ENCODE measurements around the gene EFNA1. TPM values are rescaled to one million over a fixed set of nuclear protein-coding genes. Genes with fewer than 3 reads are reported as not detected.

EFNA1 gene
- total RNA-seq, 2 experiments from 2014 or later: not detected

DNA sequence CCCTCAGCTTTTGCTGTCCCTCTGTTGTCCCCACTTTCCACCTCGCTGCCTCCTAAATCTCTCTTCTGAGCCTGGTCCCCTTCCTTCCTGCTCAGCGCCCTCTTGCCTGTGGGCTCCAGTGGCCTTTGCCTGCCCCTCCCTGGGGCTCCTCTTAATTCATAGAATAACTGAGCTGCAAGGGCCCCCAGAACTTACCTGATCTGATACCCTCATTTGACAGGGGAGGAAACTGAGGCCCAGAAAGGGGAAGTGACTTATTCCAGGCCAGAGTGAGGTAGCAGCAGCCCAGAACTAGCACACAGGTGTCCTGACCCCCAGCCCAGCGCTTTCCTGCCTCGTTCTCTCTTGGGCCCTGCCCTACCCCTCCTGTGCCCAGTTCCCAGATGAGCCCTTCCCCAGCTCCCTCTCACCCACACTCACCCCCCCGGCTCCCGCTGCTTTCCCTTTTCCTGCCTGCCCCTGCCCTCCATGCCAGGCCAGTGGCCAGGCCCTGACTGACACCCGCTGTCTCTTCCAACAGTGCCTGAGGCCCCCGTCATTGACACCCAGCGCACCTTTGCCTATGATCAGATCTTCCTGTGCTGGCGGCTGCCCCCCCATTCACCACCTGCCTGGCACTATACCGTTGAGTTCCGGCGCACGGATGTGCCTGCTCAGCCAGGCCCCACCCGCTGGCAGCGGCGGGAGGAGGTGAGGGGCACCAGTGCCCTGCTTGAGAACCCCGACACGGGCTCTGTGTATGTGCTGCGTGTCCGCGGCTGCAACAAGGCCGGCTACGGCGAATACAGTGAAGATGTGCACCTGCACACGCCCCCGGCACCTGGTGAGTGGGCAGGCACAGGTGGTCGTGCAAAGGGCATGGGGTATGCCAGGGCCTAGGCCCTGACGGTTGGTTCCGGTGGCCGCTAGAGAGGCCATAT, 51.7 kb downstream of the EFNA1 start:
- Histone ChIP-seq H3K9me3 (ENCODE audit: low read length) (no peaks in the 10 kb centered on the region), H3K36me3 (ENCODE audit: insufficient read depth, low read length) (no peaks in the 10 kb centered on the region), H4K20me1 (ENCODE audit: insufficient read depth, low read length) (no peaks in the 10 kb centered on the region), H3K27ac (ENCODE audit: low read depth, low read length, poor library complexity, severe bottlenecking) (no peak overlapping the region), H3K4me1 (ENCODE audit: insufficient read depth, low read length, poor library complexity, severe bottlenecking) (peaks cover 15% of the 10 kb centered on the region), H3K79me2 (ENCODE audit: insufficient read depth, low read depth, low read length) (no peaks in the 10 kb centered on the region), H3K9me2 (ENCODE audit: insufficient read depth, low read length) (no peaks in the 10 kb centered on the region), H2AFZ (ENCODE audit: low read length) (no peak overlapping the region), H3K4me3 (ENCODE audit: low read depth, low read length, poor library complexity, severe bottlenecking) (no peak overlapping the region), H3K4me2 (ENCODE audit: low read length) (no peak overlapping the region)
- intact Hi-C loops (cut with micrococcal nuclease; ENCODE audit: unreplicated experiment): loop anchor here (5.0 kb wide), 1 partner anchor 143 kb away; the partner anchor contains the start of gene RUSC1
- POLR2A ChIA-PET: interaction anchor here (1.2 kb wide), 1 partner anchor 22 kb away, joined by 3 read pairs; no protein-coding TSS in a partner anchor
- CTCF ChIA-PET (ENCODE audit: unreplicated experiment): no interaction called here
- no peak for TF ChIP-seq EZH2phosphoT487 (IDR thresholded peaks at IDR 0.05; ENCODE audit: borderline replicate concordance, low read depth, low read length)
- TF ChIP-seq, protein P1, sequence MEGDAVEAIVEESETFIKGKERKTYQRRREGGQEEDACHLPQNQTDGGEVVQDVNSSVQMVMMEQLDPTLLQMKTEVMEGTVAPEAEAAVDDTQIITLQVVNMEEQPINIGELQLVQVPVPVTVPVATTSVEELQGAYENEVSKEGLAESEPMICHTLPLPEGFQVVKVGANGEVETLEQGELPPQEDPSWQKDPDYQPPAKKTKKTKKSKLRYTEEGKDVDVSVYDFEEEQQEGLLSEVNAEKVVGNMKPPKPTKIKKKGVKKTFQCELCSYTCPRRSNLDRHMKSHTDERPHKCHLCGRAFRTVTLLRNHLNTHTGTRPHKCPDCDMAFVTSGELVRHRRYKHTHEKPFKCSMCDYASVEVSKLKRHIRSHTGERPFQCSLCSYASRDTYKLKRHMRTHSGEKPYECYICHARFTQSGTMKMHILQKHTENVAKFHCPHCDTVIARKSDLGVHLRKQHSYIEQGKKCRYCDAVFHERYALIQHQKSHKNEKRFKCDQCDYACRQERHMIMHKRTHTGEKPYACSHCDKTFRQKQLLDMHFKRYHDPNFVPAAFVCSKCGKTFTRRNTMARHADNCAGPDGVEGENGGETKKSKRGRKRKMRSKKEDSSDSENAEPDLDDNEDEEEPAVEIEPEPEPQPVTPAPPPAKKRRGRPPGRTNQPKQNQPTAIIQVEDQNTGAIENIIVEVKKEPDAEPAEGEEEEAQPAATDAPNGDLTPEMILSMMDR (conservative IDR thresholded peaks at IDR 0.05; ENCODE audit: low read length): no peak
- no TSS peak for BruUV-seq (replicated peaks)
- no peak for DNase-seq (ENCODE audit: low spot score)

DNA sequence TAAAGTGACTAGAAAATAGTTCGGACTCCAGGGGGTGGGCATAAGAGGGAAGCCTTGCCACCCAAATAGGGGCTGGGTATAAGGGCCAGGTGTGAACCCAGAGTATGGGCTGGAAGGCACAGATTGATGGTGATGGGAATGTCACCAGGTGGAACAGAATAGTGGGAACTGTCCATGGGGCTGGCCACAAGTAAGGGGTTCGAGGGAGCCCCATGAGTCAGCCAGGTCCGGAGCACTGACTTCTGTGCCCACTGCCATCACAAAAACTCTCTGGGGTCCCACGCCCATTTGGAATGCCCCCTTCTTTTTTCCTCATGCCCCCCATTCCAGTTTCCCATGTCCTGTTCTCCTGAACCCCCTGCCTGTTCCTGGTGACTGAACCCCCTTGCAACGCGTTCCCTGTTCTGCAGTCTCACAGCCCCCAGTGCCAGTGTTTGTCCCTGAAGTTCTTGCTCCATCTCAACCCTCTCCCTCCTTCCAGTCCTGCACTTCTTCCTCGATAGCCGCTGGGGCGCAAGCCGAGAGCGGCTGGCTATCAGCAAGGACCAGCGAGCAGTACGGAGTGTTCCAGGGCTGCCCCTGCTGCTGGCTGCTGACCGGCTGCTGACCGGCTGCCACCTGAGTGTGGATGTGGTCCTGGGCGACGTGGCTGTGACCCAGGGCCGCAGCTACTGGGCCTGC, 53.8 kb downstream of the EFNA1 start:
- no peak overlapping the region for H3K4me2 ChIP-seq (ENCODE audit: low read length)
- BruUV-seq (replicated peaks): no TSS peak
- H3K4me1 ChIP-seq (ENCODE audit: insufficient read depth, low read length, poor library complexity, severe bottlenecking): peaks cover 24% of the 10 kb centered on the region
- intact Hi-C loops (cut with micrococcal nuclease; ENCODE audit: unreplicated experiment): no loop called here
- H3K9me3 ChIP-seq (ENCODE audit: low read length): no peaks in the 10 kb centered on the region
- no peak overlapping the region for H3K27ac ChIP-seq (ENCODE audit: low read depth, low read length, poor library complexity, severe bottlenecking)
- no peak overlapping the region for H3K4me3 ChIP-seq (ENCODE audit: low read depth, low read length, poor library complexity, severe bottlenecking)
- TF ChIP-seq, protein P1 (conservative IDR thresholded peaks at IDR 0.05; ENCODE audit: low read length): no peak
- no peak for TF ChIP-seq EZH2phosphoT487 (IDR thresholded peaks at IDR 0.05; ENCODE audit: borderline replicate concordance, low read depth, low read length)
- DNase-seq (ENCODE audit: low spot score): no peak
- ChIA-PET CTCF (ENCODE audit: unreplicated experiment) (no interaction called here), POLR2A (interaction anchor here (0.6 kb wide), 1 partner anchor 44 kb away, joined by 4 read pairs; no protein-coding TSS in a partner anchor)
- no peaks in the 10 kb centered on the region for H3K79me2 ChIP-seq (ENCODE audit: insufficient read depth, low read depth, low read length)
- H4K20me1 ChIP-seq (ENCODE audit: insufficient read depth, low read length): no peaks in the 10 kb centered on the region
- no peak overlapping the region for H2AFZ ChIP-seq (ENCODE audit: low read length)
- H3K9me2 ChIP-seq (ENCODE audit: insufficient read depth, low read length): no peaks in the 10 kb centered on the region
- H3K36me3 ChIP-seq (ENCODE audit: insufficient read depth, low read length): no peaks in the 10 kb centered on the region

Data from OCI-LY7 (cell line).